Measurements from ENCODE around the gene KCTD2. TPM values are rescaled to one million over a fixed set of nuclear protein-coding genes. Genes with fewer than 3 reads are reported as not detected.

The KCTD2 gene
- total and polyA plus RNA-seq, 2 of the 13 experiments (the other 11 are each of a cell fraction or from before 2014, with no cell fraction given), result 28.3 to 32.6 TPM

DNA sequence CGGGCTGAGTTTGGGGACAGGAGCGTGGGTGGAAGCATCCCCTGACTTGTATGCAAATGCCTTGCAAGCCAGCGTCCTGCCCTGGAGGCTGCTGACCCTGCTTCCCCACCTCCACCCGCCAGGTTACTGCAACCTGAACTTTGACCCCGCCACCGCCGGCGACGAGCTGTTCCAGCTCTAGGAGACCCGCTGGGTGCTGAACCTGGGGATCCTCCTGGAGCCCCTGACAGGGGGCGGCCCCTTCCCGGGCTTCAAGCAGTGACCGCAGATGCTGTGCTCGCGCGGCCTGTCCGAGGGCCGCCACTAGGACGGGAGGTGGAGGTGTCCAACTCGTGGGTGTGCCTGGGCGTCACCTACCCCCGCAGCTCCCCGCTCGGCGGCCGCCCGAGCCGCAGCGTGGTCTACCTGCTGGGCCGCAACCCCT is 30.1 kb downstream of the KCTD2 start (continued):
- TF ChIP-seq, protein P1, sequence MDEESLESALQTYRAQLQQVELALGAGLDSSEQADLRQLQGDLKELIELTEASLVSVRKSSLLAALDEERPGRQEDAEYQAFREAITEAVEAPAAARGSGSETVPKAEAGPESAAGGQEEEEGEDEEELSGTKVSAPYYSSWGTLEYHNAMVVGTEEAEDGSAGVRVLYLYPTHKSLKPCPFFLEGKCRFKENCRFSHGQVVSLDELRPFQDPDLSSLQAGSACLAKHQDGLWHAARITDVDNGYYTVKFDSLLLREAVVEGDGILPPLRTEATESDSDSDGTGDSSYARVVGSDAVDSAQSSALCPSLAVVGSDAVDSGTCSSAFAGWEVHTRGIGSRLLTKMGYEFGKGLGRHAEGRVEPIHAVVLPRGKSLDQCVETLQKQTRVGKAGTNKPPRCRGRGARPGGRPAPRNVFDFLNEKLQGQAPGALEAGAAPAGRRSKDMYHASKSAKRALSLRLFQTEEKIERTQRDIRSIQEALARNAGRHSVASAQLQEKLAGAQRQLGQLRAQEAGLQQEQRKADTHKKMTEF (CRISPR knock-in tag; IDR thresholded peaks at IDR 0.05), result peak; percentile 76; the same call in 1 of the 2 replicates
- TF ChIP-seq, protein P2, sequence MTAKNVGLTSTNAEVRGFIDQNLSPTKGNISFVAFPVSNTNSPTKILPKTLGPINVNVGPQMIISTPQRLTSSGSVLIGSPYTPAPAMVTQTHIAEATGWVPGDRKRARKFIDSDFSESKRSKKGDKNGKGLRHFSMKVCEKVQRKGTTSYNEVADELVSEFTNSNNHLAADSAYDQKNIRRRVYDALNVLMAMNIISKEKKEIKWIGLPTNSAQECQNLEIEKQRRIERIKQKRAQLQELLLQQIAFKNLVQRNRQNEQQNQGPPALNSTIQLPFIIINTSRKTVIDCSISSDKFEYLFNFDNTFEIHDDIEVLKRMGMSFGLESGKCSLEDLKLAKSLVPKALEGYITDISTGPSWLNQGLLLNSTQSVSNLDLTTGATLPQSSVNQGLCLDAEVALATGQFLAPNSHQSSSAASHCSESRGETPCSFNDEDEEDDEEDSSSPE (CRISPR knock-in tag; IDR thresholded peaks at IDR 0.05), result peak; percentile 55; the same call in 1 of the 2 replicates
- TF ChIP-seq, protein P3, sequence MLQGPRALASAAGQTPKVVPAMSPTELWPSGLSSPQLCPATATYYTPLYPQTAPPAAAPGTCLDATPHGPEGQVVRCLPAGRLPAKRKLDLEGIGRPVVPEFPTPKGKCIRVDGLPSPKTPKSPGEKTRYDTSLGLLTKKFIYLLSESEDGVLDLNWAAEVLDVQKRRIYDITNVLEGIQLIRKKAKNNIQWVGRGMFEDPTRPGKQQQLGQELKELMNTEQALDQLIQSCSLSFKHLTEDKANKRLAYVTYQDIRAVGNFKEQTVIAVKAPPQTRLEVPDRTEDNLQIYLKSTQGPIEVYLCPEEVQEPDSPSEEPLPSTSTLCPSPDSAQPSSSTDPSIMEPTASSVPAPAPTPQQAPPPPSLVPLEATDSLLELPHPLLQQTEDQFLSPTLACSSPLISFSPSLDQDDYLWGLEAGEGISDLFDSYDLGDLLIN (CRISPR knock-in tag; IDR thresholded peaks at IDR 0.05; ENCODE audit: borderline replicate concordance), result peak; percentile 33; the same call in 1 of the 2 replicates
- TF ChIP-seq ZMYM2 (CRISPR knock-in tag; IDR thresholded peaks at IDR 0.05), result no peak
- TF ChIP-seq NFYC (CRISPR knock-in tag; IDR thresholded peaks at IDR 0.05), result 0 out of 2 replicates have a peak, but pooled peaks have one; percentile 9
- TF ChIP-seq ZNF333 (CRISPR knock-in tag; IDR thresholded peaks at IDR 0.05; ENCODE audit: borderline replicate concordance), result no peak
- TF ChIP-seq, protein P4, sequence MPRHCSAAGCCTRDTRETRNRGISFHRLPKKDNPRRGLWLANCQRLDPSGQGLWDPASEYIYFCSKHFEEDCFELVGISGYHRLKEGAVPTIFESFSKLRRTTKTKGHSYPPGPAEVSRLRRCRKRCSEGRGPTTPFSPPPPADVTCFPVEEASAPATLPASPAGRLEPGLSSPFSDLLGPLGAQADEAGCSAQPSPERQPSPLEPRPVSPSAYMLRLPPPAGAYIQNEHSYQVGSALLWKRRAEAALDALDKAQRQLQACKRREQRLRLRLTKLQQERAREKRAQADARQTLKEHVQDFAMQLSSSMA (CRISPR knock-in tag; IDR thresholded peaks at IDR 0.05), result no peak
- TF ChIP-seq HNRNPLL (IDR thresholded peaks at IDR 0.05; ENCODE audit: low read depth, low read length, poor library complexity, severe bottlenecking), result peak; percentile 33
- TF ChIP-seq, protein P5, sequence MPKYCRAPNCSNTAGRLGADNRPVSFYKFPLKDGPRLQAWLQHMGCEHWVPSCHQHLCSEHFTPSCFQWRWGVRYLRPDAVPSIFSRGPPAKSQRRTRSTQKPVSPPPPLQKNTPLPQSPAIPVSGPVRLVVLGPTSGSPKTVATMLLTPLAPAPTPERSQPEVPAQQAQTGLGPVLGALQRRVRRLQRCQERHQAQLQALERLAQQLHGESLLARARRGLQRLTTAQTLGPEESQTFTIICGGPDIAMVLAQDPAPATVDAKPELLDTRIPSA (CRISPR knock-in tag; IDR thresholded peaks at IDR 0.05; ENCODE audit: borderline replicate concordance), result no peak
- peak; percentile 20; the same call in 1 of the 2 replicates for TF ChIP-seq ZNF430 (CRISPR knock-in tag; IDR thresholded peaks at IDR 0.05)
- TF ChIP-seq ZNF790 (CRISPR knock-in tag; IDR thresholded peaks at IDR 0.05; ENCODE audit: borderline replicate concordance), result no peak
- peak; percentile 42 for TF ChIP-seq TBL1XR1 (IDR thresholded peaks at IDR 0.05; ENCODE audit: borderline replicate concordance, low read length, partially characterized antibody)
- TF ChIP-seq RAD21 (CRISPR knock-in tag; IDR thresholded peaks at IDR 0.05), result peak; percentile 51
- TF ChIP-seq SOX6 (IDR thresholded peaks at IDR 0.05), result no peak
- peak; percentile 64 for TF ChIP-seq SOX6 (CRISPR knock-in tag; IDR thresholded peaks at IDR 0.05)
- peak; percentile 61; the same call in 1 of the 2 replicates for TF ChIP-seq ETV6 (CRISPR knock-in tag; conservative IDR thresholded peaks at IDR 0.05)
- TF ChIP-seq ISL2 (CRISPR knock-in tag; IDR thresholded peaks at IDR 0.05), result no peak; the same call in 1 of the 2 replicates
- TF ChIP-seq, protein P6, sequence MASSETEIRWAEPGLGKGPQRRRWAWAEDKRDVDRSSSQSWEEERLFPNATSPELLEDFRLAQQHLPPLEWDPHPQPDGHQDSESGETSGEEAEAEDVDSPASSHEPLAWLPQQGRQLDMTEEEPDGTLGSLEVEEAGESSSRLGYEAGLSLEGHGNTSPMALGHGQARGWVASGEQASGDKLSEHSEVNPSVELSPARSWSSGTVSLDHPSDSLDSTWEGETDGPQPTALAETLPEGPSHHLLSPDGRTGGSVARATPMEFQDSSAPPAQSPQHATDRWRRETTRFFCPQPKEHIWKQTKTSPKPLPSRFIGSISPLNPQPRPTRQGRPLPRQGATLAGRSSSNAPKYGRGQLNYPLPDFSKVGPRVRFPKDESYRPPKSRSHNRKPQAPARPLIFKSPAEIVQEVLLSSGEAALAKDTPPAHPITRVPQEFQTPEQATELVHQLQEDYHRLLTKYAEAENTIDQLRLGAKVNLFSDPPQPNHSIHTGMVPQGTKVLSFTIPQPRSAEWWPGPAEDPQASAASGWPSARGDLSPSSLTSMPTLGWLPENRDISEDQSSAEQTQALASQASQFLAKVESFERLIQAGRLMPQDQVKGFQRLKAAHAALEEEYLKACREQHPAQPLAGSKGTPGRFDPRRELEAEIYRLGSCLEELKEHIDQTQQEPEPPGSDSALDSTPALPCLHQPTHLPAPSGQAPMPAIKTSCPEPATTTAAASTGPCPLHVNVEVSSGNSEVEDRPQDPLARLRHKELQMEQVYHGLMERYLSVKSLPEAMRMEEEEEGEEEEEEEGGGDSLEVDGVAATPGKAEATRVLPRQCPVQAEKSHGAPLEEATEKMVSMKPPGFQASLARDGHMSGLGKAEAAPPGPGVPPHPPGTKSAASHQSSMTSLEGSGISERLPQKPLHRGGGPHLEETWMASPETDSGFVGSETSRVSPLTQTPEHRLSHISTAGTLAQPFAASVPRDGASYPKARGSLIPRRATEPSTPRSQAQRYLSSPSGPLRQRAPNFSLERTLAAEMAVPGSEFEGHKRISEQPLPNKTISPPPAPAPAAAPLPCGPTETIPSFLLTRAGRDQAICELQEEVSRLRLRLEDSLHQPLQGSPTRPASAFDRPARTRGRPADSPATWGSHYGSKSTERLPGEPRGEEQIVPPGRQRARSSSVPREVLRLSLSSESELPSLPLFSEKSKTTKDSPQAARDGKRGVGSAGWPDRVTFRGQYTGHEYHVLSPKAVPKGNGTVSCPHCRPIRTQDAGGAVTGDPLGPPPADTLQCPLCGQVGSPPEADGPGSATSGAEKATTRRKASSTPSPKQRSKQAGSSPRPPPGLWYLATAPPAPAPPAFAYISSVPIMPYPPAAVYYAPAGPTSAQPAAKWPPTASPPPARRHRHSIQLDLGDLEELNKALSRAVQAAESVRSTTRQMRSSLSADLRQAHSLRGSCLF (CRISPR knock-in tag; IDR thresholded peaks at IDR 0.05; ENCODE audit: borderline replicate concordance), result no peak
- TF ChIP-seq ZNF33B (CRISPR knock-in tag; IDR thresholded peaks at IDR 0.05), result 0 out of 2 replicates have a peak, but pooled peaks have one; percentile 64
- no peak for TF ChIP-seq HOXA9 (CRISPR knock-in tag; IDR thresholded peaks at IDR 0.05; ENCODE audit: borderline replicate concordance)

Measured in HepG2 (cell line).